ENCODE data around the gene ZSWIM4. TPM values are rescaled to one million over a fixed set of nuclear protein-coding genes. Genes with fewer than 3 reads are reported as not detected.

The ZSWIM4 gene
- total and polyA plus RNA-seq, 2 of the 4 experiments (the other 2 are of a cell fraction) = 2.2 to 6.2 TPM

- Histone ChIP-seq H2BK20ac (ENCODE audit: low read depth, low read length) (0 out of 2 replicates have a peak overlapping the region, but pooled peaks have one; percentile 14), H2BK120ac (ENCODE audit: low read depth, low read length) (0 out of 2 replicates have a peak overlapping the region, but pooled peaks have one; percentile 9), H3K4ac (ENCODE audit: low read depth, low read length) (peak overlapping the region; percentile 80; the same call in 1 of the 2 replicates), H3K4me3 (ENCODE audit: insufficient read depth, low read depth, low read length) (no peak overlapping the region), H4K91ac (ENCODE audit: insufficient read depth, low read depth, low read length) (peak overlapping the region; percentile 76; the same call in 1 of the 2 replicates), H3K36me3 (ENCODE audit: control insufficient read depth, insufficient read depth, low read length) (no peaks in the 10 kb centered on the region), H3K4me1 (ENCODE audit: control insufficient read depth, insufficient read depth, low read length) (peaks cover 19% of the 10 kb centered on the region), H3K14ac (replicated peaks; ENCODE audit: low read depth, low read length) (0 out of 2 replicates have a peak overlapping the region, but pooled peaks have one; percentile 33), H4K8ac (ENCODE audit: low read depth in 2 of 2, low read length in 2 of 2) (peak overlapping the region; percentile 61 to 93; a peak in 3 of 4 replicates), H3K9ac (ENCODE audit: low read depth, low read length) (no peak overlapping the region), H2BK5ac (ENCODE audit: low read depth, low read length, poor library complexity, severe bottlenecking) (no peak overlapping the region), H3K4me2 (ENCODE audit: low read depth, low read length) (no peak overlapping the region), H2AK5ac (ENCODE audit: low read depth, low read length) (peak overlapping the region; percentile 88; the same call in 1 of the 2 replicates), H2AK9ac (replicated peaks; ENCODE audit: low read depth, low read length, poor library complexity) (peak overlapping the region; percentile 52), H3K27ac (ENCODE audit: insufficient read depth, low read length) (no peak overlapping the region), H3K9me3 (ENCODE audit: control insufficient read depth, insufficient read depth, low read length) (no peaks in the 10 kb centered on the region), H4K20me1 (ENCODE audit: insufficient read depth, low read length) (no peaks in the 10 kb centered on the region), H4K5ac (ENCODE audit: low read depth, low read length) (peak overlapping the region; percentile 90), H3K23ac (ENCODE audit: low read depth, low read length) (no peak overlapping the region), H3K18ac (ENCODE audit: low read depth, low read length) (peak overlapping the region; percentile 38), H3K27me3 (ENCODE audit: control insufficient read depth, insufficient read depth, low read length) (peaks cover 2% of the 10 kb centered on the region; the same call in 1 of the 2 replicates), H2BK15ac (ENCODE audit: low read depth, low read length) (0 out of 3 replicates have a peak overlapping the region, but pooled peaks have one; percentile 61), H3K9me1 (ENCODE audit: insufficient read depth, low read length) (peaks cover 9% of the 10 kb centered on the region; the same call in 1 of the 2 replicates), H3K56ac (ENCODE audit: extremely low read depth, insufficient read depth, low read length) (no peak overlapping the region), H3K79me1 (ENCODE audit: low read depth in 1 of 2, low read length in 2 of 2) (no peaks in the 10 kb centered on the region), H2AFZ (replicated peaks; ENCODE audit: low read length, poor library complexity) (peak overlapping the region; percentile 84)
- CTCF ChIA-PET = interaction anchor here (1.2 kb wide), 1 partner anchor 57 kb away, joined by 3 read pairs; the partner anchor contains the start of gene PODNL1
- in situ Hi-C loops (cut with MboI; ENCODE audit: low sequenced_read_pairs) (loop anchor here (5.0 to 25.0 kb wide), 3 partner anchors 191 to 594 kb away; partner anchors contain the start of genes MISP3 and PTGER1), dilution Hi-C loops (cut with HindIII; ENCODE audit: low sequenced_read_pairs, unreplicated experiment) (no loop called here), intact Hi-C loops (cut with micrococcal nuclease) (loop anchor here (2.0 to 10.0 kb wide), 4 partner anchors 72 to 604 kb away; partner anchors contain the start of genes ASF1B and DCAF15)
- no TSS peak for BruUV-seq (replicated peaks)
- 13% methylated on average over 4 of the region's 12 CpGs; no CpG with 5 or more reads in 1 of the 2 experiments for WGBS, 2 experiments (ENCODE audit: extremely low coverage in 2 of 2, insufficient read length in 1 of 2)
- DNase-seq (peak; percentile 27), ATAC-seq (ENCODE audit: low read depth) (no peak)
- POLR2A ChIA-PET (ENCODE audit: unreplicated experiment) = no interaction called here
- no peak for TF ChIP-seq POLR2A (IDR thresholded peaks at IDR 0.05; ENCODE audit: low read depth, low read length)
- no peak for TF ChIP-seq MAFK (IDR thresholded peaks at IDR 0.05; ENCODE audit: low read depth, low read length)
- TF ChIP-seq ELK1 (IDR thresholded peaks at IDR 0.05; ENCODE audit: borderline replicate concordance, low read depth, low read length) = no peak
- no peak for TF ChIP-seq RFX5 (IDR thresholded peaks at IDR 0.05; ENCODE audit: low read depth, low read length)
- no peak for TF ChIP-seq CEBPB (IDR thresholded peaks at IDR 0.05; ENCODE audit: low read depth, low read length)
- no peak for TF ChIP-seq MAZ (IDR thresholded peaks at IDR 0.05; ENCODE audit: borderline replicate concordance, low read depth, low read length)
- no peak for TF ChIP-seq NFE2L2 (IDR thresholded peaks at IDR 0.05; ENCODE audit: low read depth, low read length)
- no peak for TF ChIP-seq RAD21 (IDR thresholded peaks at IDR 0.05; ENCODE audit: low read length)
- TF ChIP-seq MXI1 (IDR thresholded peaks at IDR 0.05; ENCODE audit: borderline replicate concordance, low read depth, low read length) = no peak
- TF ChIP-seq CTCF (conservative IDR thresholded peaks at IDR 0.05; ENCODE audit: low read depth, low read length) = no peak
- no peak for TF ChIP-seq USF2 (IDR thresholded peaks at IDR 0.05; ENCODE audit: low read depth, low read length)
- TF ChIP-seq FOS (IDR thresholded peaks at IDR 0.05; ENCODE audit: low read depth, low read length) = no peak
- TF ChIP-seq SMC3 (IDR thresholded peaks at IDR 0.05; ENCODE audit: low read depth, low read length) = no peak
- no peak for TF ChIP-seq CHD1 (IDR thresholded peaks at IDR 0.05; ENCODE audit: low read depth, low read length)
- no peak for TF ChIP-seq BHLHE40 (IDR thresholded peaks at IDR 0.05; ENCODE audit: low read depth, low read length)
Observed at GRCh38 chr19:13881251-13881691, 86.0 kb downstream of the ZSWIM4 start.
